Bladder microvascular endothelial cell (primary cell): ENCODE measurements around the gene BGLAP. TPM values are rescaled to one million over a fixed set of nuclear protein-coding genes. Genes with fewer than 3 reads are reported as not detected.

ENCODE experiments used
- total RNA-seq: library from RNA; depleted of rRNA; stranded (reverse); fragments of >200 nt; gene quantifications from 2 replicates; pipeline ENCODE4 v1.2.3, GENCODE V29; 2014

The BGLAP gene
- total RNA-seq, result 0.38 TPM in 1 of 2 replicates, not detected in the other

DNA sequence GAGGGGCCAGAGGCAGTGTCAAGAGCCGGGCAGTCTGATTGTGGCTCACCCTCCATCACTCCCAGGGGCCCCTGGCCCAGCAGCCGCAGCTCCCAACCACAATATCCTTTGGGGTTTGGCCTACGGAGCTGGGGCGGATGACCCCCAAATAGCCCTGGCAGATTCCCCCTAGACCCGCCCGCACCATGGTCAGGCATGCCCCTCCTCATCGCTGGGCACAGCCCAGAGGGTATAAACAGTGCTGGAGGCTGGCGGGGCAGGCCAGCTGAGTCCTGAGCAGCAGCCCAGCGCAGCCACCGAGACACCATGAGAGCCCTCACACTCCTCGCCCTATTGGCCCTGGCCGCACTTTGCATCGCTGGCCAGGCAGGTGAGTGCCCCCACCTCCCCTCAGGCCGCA, at the start of gene BGLAP:
Gene BGLAP (plus strand): TSS at position 259 of the 400 bp plus-strand sequence. CDS start 48 bp downstream, at position 307.

DNA sequence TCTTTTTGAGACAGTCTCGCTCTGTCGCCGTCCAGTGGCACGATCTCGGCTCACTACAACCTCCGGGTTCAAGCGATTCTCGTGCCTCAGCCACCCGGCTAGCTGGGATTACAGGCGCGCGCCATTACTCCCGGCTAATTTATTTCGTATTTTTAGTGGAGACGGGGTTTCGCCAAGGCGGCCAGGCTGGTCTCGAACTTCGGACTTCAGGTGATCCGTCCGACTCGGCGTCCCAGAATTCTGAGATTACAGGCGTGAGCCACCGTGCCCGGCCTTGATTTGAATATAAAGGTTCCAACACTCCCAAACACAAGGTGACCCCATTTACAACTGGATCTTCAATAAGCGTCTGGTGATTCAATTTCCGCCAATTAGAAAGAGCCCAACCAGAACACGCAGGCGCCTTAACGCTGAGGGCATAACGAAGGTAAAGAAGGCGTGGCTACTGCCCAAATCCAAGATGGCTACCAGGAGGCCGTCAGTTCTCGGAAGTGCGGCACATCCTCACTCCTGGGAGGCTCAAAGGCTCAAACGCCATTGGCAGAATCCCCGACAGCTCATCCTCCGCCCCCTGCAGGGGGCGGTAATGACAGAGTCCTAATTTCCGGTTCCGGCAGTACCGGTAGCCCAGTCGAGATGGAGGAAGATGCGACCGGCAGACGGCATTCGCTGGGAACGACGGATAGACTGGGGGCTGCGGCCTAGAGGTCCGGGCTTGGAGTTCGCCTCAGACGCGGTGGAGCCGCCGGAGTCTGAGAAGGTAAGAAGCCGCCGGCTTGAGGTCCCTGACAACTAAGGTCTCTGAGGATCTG, 48.3 kb upstream of the BGLAP start, which contains the start of gene SLC25A44:
Gene SLC25A44 (plus strand): TSS at position 617 of the 812 bp plus-strand sequence. CDS start 5,744 bp downstream, outside the sequence.

DNA sequence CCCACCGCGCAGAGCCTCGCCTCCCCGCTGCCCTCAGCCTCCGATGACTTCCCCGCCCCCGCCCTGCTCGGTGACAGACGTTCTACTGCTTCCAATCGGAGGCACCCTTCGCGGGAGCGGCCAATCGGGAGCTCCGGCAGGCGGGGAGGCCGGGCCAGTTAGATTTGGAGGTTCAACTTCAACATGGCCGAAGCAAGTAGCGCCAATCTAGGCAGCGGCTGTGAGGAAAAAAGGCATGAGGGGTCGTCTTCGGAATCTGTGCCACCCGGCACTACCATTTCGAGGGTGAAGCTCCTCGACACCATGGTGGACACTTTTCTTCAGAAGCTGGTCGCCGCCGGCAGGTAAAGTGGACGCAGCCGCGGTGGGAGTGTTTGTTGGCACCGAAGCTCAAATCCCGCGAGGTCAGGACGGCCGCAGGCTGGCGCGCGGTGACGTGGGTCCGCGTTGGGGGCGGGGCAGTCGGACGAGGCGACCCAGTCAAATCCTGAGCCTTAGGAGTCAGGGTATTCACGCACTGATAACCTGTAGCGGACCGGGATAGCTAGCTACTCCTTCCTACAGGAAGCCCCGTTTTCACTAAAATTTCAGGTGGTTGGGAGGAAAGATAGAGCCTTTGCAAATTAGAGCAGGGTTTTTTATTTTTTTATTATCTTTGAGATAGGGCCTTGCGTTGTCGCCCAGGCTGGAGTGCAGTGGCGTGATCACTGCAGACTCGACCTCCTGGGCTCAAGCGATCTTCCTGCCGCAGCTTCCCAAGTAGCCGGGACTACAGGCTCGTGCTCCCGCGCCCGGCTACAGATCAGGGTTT, 28.9 kb upstream of the BGLAP start, which contains the start of gene PMF1:
Gene PMF1 (plus strand): TSS at position 175 of the 811 bp plus-strand sequence. CDS start 9 bp downstream, at position 184.

DNA sequence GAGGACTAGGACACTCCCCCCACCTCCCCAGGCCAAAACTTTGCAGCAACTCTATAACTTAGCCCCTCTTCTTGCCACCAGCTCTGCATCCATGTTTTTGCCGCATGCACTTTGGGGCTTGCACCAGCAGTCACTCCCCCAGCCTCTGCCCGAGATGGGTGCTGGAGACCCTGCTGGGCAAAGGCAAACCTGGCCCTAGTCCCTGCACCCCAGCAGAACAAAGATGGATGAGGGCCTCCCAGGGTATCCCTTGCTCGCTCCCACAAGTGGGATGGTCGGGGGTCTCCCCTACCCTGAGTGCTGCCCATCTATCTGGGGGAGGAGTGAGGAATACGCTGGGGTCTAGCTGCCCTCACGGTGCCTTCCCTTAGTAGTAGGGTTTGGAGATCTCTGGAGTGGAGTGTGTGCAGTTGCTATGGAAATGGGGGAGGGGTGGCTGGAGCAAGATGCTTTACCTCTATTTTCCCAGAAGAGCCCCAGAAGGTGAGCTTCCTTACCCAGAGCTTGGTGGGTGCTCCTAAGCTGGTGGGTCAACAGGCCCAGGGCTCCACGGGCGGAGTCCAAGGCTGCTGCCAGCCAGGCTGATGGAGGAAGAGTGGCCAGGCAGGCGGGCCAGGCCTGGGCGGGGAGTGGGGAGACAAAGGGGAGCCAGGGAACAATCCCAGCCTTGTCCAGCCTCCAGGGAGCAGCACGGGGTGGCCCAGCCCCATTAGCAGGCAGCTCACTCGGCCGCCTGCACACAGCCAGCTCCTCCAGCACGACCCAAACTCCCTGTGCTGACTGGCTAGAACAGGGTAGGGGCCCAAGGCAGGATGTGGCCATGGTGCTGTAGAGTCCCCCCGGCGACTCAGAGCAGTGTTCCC, 5.7 kb downstream of the BGLAP start, which contains the start of gene PAQR6:
Gene PAQR6 (minus strand): TSS at position 597 of the 863 bp plus-strand sequence. CDS start 1,325 bp downstream, outside the sequence.

DNA sequence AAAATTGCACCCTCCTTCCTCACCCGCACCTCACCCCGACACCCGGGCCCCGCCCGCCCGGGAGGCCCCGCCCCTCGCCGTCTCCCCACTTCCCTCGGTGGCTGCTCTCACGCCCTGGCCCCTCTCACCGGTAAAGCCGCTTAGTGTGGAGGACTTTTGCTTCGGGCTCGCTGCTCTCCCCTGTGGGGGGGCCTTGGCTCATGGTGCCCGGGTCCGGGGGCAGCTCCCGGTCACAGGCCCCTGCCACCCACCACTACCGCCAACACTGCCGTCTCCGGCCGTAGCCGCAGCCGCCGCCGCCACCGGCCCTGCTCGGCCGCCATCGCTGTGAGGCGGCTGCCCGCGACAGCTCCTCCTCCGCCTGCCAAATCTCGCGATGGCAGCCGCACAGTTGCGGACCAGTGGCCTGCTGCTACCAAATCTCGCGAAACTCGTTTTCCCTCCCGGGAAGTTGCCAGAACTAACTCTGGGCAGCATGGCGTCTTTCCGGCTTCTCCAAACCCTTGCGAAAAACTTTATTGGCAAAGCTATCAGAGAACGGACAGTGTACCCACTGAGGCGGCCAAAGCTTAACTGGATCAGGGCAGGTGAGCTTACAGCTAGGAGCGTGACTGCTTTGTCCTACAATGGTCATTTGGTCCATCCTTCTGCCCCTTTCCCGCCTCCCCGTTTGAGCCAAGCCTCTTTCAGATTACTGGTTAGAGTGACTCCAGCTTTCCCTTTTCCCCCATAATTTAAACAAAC, 40.7 kb downstream of the BGLAP start, which contains the start of gene SMG5:
Gene SMG5 (minus strand): TSS at position 347 of the 744 bp plus-strand sequence. CDS start 145 bp downstream, at position 202.

DNA sequence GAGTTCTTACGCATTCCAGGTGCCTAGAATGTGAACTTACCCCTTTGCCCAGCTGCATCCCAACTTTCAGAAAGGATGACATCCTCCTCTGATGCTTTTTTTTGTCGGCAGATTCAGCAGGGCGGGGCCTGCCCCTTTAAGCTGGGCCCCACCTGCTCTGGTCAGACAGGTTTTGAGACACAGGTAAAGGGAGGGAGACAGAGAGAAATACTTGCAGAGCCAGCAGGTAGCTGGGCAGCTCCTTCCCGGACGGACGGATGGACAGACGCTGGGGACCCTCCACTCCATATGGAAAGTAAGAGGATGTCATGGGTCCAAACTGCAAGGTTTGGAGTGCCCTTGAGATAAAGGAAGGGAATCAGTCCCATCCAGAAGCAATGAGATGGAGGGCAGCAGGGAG, 42.1 kb downstream of the BGLAP start, which contains the start of gene TMEM79:
Gene TMEM79 (plus strand): TSS at position 214 of the 400 bp plus-strand sequence. CDS start 902 bp downstream, outside the sequence.

Other genes starting within 250 kb of the BGLAP start
- 264 and 295 TPM in 2 replicates for gene SSR2, start 221.2 kb upstream of the BGLAP start, total RNA-seq
- gene UBQLN4, start 188.4 kb upstream of the BGLAP start, total RNA-seq, result 10.5 and 22.0 TPM in 2 replicates
- 55.0 and 88.2 TPM in 2 replicates for gene LAMTOR2, start 187.4 kb upstream of the BGLAP start, total RNA-seq
- gene RAB25, start 181.0 kb upstream of the BGLAP start, total RNA-seq, result 0.13 TPM in 1 of 2 replicates, not detected in the other
- gene MEX3A, start 159.7 kb upstream of the BGLAP start, total RNA-seq, result 2.4 and 12.2 TPM in 2 replicates
- 554 and 869 TPM in 2 replicates for gene LMNA, start 127.5 kb upstream of the BGLAP start, total RNA-seq
- 0.16 and 0.50 TPM in 2 replicates for gene SEMA4A, start 88.6 kb upstream of the BGLAP start, total RNA-seq
- gene SLC25A44, start 48.1 kb upstream of the BGLAP start, total RNA-seq, result 4.5 and 14.3 TPM in 2 replicates
- 38.8 and 42.9 TPM in 2 replicates for gene PMF1, start 29.2 kb upstream of the BGLAP start, total RNA-seq
- under 0.01 and 0.50 TPM in 2 replicates for gene PAQR6, start 5.9 kb downstream of the BGLAP start, total RNA-seq
- 36.6 and 91.6 TPM in 2 replicates for gene SMG5, start 40.6 kb downstream of the BGLAP start, total RNA-seq
- gene TMEM79, start 42.1 kb downstream of the BGLAP start, total RNA-seq, result 0.81 and 2.1 TPM in 2 replicates
- gene GLMP, start 53.5 kb downstream of the BGLAP start, total RNA-seq, result 36.3 and 43.7 TPM in 2 replicates
- gene VHLL, start 57.1 kb downstream of the BGLAP start, total RNA-seq, result 0.19 TPM in 1 of 2 replicates, not detected in the other
- gene CCT3, start 96.1 kb downstream of the BGLAP start, total RNA-seq, result 453 and 492 TPM in 2 replicates
- 0.32 TPM in 1 of 2 replicates, not detected in the other for gene TSACC, start 96.3 kb downstream of the BGLAP start, total RNA-seq
- not detected in 2 replicates for gene RHBG, start 127.0 kb downstream of the BGLAP start, total RNA-seq